Effector memory CD4-positive, alpha-beta T cell (primary cell): ENCODE measurements around the gene GUCY1B1.

ENCODE experiments used
- DNase-seq, 3 donors: peaks; one replicate each; pipeline ENCODE4 v3.0.0-alpha.2; 2020
- H3K27ac ChIP-seq: 2 replicates; pipeline ENCODE4 v1.7.0; 2013; ENCODE audit warnings: mild to moderate bottlenecking, low read length, moderate library complexity; ENCODE audit not compliant: insufficient read depth, poor library complexity, severe bottlenecking
- H3K27me3 ChIP-seq: replicated peaks from 2 replicates; pipeline ENCODE4 v1.7.0; 2013; ENCODE audit warnings: mild to moderate bottlenecking, low read length; ENCODE audit not compliant: insufficient read depth, control insufficient read depth, poor library complexity, severe bottlenecking
- H3K36me3 ChIP-seq: 2 replicates; pipeline ENCODE4 v1.7.0; 2013; ENCODE audit warnings: mild to moderate bottlenecking, low read length, moderate library complexity; ENCODE audit not compliant: control insufficient read depth, insufficient read depth
- H3K4me1 ChIP-seq: 2 replicates; pipeline ENCODE4 v1.7.0; 2013; ENCODE audit warnings: low read length, mild to moderate bottlenecking; ENCODE audit not compliant: control insufficient read depth, insufficient read depth, poor library complexity, severe bottlenecking
- H3K4me3 ChIP-seq: 2 replicates; pipeline ENCODE4 v1.7.0; 2013; ENCODE audit warnings: low read length, low read depth, mild to moderate bottlenecking; ENCODE audit not compliant: insufficient read depth, poor library complexity, severe bottlenecking
- H3K9me3 ChIP-seq: 2 replicates; pipeline ENCODE4 v1.7.0; 2013; ENCODE audit warnings: mild to moderate bottlenecking, low read length, moderate library complexity; ENCODE audit not compliant: control insufficient read depth

GUCY1B1 gene

GRCh38 chr4:155761047-155761446 is 2.2 kb downstream of the GUCY1B1 start:
- Histone ChIP-seq H3K9me3 (no peaks in the 10 kb centered on the region), H3K27ac (no peak overlapping the region), H3K27me3 (peaks cover 6% of the 10 kb centered on the region), H3K36me3 (no peaks in the 10 kb centered on the region), H3K4me3 (no peak overlapping the region), H3K4me1 (peaks cover 8% of the 10 kb centered on the region)
- DNase-seq, result no peak

GRCh38 chr4:155761916-155762315 is 3.1 kb downstream of the GUCY1B1 start:
- H3K36me3 ChIP-seq, result no peaks in the 10 kb centered on the region
- H3K27ac ChIP-seq, result no peak overlapping the region
- no peak for DNase-seq
- no peaks in the 10 kb centered on the region for H3K9me3 ChIP-seq
- no peak overlapping the region for H3K4me3 ChIP-seq
- peaks cover 8% of the 10 kb centered on the region for H3K4me1 ChIP-seq
- H3K27me3 ChIP-seq, result peaks cover 6% of the 10 kb centered on the region

- Histone ChIP-seq H3K27me3 (peaks cover 6% of the 10 kb centered on the region), H3K9me3 (no peaks in the 10 kb centered on the region), H3K36me3 (no peaks in the 10 kb centered on the region), H3K4me3 (no peak overlapping the region), H3K4me1 (peaks cover 8% of the 10 kb centered on the region), H3K27ac (no peak overlapping the region)
- DNase-seq, result no peak
Observed at GRCh38 chr4:155762334-155762733, 3.5 kb downstream of the GUCY1B1 start.

GRCh38 chr4:155763551-155763950 is 4.7 kb downstream of the GUCY1B1 start:
- peaks cover 5% of the 10 kb centered on the region for H3K27me3 ChIP-seq
- H3K4me3 ChIP-seq, result no peak overlapping the region
- no peak overlapping the region for H3K27ac ChIP-seq
- peaks cover 8% of the 10 kb centered on the region for H3K4me1 ChIP-seq
- H3K9me3 ChIP-seq, result no peaks in the 10 kb centered on the region
- H3K36me3 ChIP-seq, result no peaks in the 10 kb centered on the region
- DNase-seq, result no peak

GRCh38 chr4:155765149-155765548 is 6.3 kb downstream of the GUCY1B1 start:
- DNase-seq, result no peak
- Histone ChIP-seq H3K9me3 (no peaks in the 10 kb centered on the region), H3K4me3 (no peak overlapping the region)

GRCh38 chr4:155766622-155767021 is 7.8 kb downstream of the GUCY1B1 start:
- Histone ChIP-seq H3K27me3 (no peaks in the 10 kb centered on the region), H3K4me3 (no peak overlapping the region)
- DNase-seq, result no peak

More at GRCh38 chr4:155765149-155765548, 6.3 kb downstream of the GUCY1B1 start:
- no peaks in the 10 kb centered on the region for H3K27me3 ChIP-seq
- H3K36me3 ChIP-seq, result no peaks in the 10 kb centered on the region
- H3K4me1 ChIP-seq, result no peaks in the 10 kb centered on the region
- no peak overlapping the region for H3K27ac ChIP-seq

GRCh38 chr4:155768370-155768769 is 9.5 kb downstream of the GUCY1B1 start:
- no peak for DNase-seq
- Histone ChIP-seq H3K4me3 (no peak overlapping the region), H3K27me3 (no peaks in the 10 kb centered on the region), H3K36me3 (no peaks in the 10 kb centered on the region), H3K4me1 (no peaks in the 10 kb centered on the region), H3K9me3 (no peaks in the 10 kb centered on the region), H3K27ac (no peak overlapping the region)

More at GRCh38 chr4:155766622-155767021, 7.8 kb downstream of the GUCY1B1 start:
- Histone ChIP-seq H3K27ac (no peak overlapping the region), H3K4me1 (no peaks in the 10 kb centered on the region), H3K9me3 (no peaks in the 10 kb centered on the region), H3K36me3 (no peaks in the 10 kb centered on the region)

- Histone ChIP-seq H3K27ac (no peak overlapping the region), H3K4me1 (no peaks in the 10 kb centered on the region), H3K36me3 (no peaks in the 10 kb centered on the region), H3K27me3 (no peaks in the 10 kb centered on the region), H3K4me3 (no peak overlapping the region), H3K9me3 (no peaks in the 10 kb centered on the region)
- DNase-seq, result no peak
Observed at GRCh38 chr4:155769090-155769489, 10.3 kb downstream of the GUCY1B1 start.

- no peak for DNase-seq
- H3K27ac ChIP-seq, result no peak overlapping the region
- H3K27me3 ChIP-seq, result no peaks in the 10 kb centered on the region
- H3K4me1 ChIP-seq, result no peaks in the 10 kb centered on the region
- H3K9me3 ChIP-seq, result no peaks in the 10 kb centered on the region
- no peak overlapping the region for H3K4me3 ChIP-seq
- no peaks in the 10 kb centered on the region for H3K36me3 ChIP-seq
Observed at GRCh38 chr4:155772459-155773195, 13.8 kb downstream of the GUCY1B1 start.

GRCh38 chr4:155773196-155773800 is 14.5 kb downstream of the GUCY1B1 start:
- Histone ChIP-seq H3K4me3 (no peak overlapping the region), H3K27ac (no peak overlapping the region), H3K27me3 (no peaks in the 10 kb centered on the region), H3K9me3 (no peaks in the 10 kb centered on the region), H3K36me3 (no peaks in the 10 kb centered on the region), H3K4me1 (no peaks in the 10 kb centered on the region)
- DNase-seq, result no peak
